Measurements from ENCODE around the gene FLYWCH1. TPM values are rescaled to one million over a fixed set of nuclear protein-coding genes. Genes with fewer than 3 reads are reported as not detected.

The FLYWCH1 gene
- total and polyA plus RNA-seq, 9 of the 15 experiments (the other 6 are each of a cell fraction or from before 2014, with no cell fraction given), result 0.18 to 33.6 (median 11.3) TPM

- TF ChIP-seq ESRRA (IDR thresholded peaks at IDR 0.05; ENCODE audit: borderline replicate concordance, low read depth), result no peak
- TF ChIP-seq MTA1 (IDR thresholded peaks at IDR 0.05; ENCODE audit: borderline replicate concordance), result no peak
- TF ChIP-seq, protein P1, sequence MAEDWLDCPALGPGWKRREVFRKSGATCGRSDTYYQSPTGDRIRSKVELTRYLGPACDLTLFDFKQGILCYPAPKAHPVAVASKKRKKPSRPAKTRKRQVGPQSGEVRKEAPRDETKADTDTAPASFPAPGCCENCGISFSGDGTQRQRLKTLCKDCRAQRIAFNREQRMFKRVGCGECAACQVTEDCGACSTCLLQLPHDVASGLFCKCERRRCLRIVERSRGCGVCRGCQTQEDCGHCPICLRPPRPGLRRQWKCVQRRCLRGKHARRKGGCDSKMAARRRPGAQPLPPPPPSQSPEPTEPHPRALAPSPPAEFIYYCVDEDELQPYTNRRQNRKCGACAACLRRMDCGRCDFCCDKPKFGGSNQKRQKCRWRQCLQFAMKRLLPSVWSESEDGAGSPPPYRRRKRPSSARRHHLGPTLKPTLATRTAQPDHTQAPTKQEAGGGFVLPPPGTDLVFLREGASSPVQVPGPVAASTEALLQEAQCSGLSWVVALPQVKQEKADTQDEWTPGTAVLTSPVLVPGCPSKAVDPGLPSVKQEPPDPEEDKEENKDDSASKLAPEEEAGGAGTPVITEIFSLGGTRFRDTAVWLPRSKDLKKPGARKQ (CRISPR knock-in tag; IDR thresholded peaks at IDR 0.05), result no peak
- no peak for TF ChIP-seq RBBP5 (IDR thresholded peaks at IDR 0.05; ENCODE audit: borderline replicate concordance, insufficient read depth, low read length, poor library complexity, severe bottlenecking)
- TF ChIP-seq RAD51 (IDR thresholded peaks at IDR 0.05; ENCODE audit: borderline replicate concordance, low read depth), result peak; percentile 40; the same call in 1 of the 2 replicates
- TF ChIP-seq TCF3 (CRISPR knock-in tag; IDR thresholded peaks at IDR 0.05), result no peak
- peak; percentile 55; the same call in 1 of the 2 replicates for TF ChIP-seq STAG1 (CRISPR knock-in tag; IDR thresholded peaks at IDR 0.05; ENCODE audit: borderline replicate concordance)
- TF ChIP-seq, protein P2, sequence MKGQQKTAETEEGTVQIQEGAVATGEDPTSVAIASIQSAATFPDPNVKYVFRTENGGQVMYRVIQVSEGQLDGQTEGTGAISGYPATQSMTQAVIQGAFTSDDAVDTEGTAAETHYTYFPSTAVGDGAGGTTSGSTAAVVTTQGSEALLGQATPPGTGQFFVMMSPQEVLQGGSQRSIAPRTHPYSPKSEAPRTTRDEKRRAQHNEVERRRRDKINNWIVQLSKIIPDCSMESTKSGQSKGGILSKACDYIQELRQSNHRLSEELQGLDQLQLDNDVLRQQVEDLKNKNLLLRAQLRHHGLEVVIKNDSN (CRISPR knock-in tag; IDR thresholded peaks at IDR 0.05), result 0 out of 2 replicates have a peak, but pooled peaks have one; percentile 12
- TF ChIP-seq SAFB (IDR thresholded peaks at IDR 0.05; ENCODE audit: borderline replicate concordance, low read depth, low read length), result no peak
- TF ChIP-seq, protein P3, sequence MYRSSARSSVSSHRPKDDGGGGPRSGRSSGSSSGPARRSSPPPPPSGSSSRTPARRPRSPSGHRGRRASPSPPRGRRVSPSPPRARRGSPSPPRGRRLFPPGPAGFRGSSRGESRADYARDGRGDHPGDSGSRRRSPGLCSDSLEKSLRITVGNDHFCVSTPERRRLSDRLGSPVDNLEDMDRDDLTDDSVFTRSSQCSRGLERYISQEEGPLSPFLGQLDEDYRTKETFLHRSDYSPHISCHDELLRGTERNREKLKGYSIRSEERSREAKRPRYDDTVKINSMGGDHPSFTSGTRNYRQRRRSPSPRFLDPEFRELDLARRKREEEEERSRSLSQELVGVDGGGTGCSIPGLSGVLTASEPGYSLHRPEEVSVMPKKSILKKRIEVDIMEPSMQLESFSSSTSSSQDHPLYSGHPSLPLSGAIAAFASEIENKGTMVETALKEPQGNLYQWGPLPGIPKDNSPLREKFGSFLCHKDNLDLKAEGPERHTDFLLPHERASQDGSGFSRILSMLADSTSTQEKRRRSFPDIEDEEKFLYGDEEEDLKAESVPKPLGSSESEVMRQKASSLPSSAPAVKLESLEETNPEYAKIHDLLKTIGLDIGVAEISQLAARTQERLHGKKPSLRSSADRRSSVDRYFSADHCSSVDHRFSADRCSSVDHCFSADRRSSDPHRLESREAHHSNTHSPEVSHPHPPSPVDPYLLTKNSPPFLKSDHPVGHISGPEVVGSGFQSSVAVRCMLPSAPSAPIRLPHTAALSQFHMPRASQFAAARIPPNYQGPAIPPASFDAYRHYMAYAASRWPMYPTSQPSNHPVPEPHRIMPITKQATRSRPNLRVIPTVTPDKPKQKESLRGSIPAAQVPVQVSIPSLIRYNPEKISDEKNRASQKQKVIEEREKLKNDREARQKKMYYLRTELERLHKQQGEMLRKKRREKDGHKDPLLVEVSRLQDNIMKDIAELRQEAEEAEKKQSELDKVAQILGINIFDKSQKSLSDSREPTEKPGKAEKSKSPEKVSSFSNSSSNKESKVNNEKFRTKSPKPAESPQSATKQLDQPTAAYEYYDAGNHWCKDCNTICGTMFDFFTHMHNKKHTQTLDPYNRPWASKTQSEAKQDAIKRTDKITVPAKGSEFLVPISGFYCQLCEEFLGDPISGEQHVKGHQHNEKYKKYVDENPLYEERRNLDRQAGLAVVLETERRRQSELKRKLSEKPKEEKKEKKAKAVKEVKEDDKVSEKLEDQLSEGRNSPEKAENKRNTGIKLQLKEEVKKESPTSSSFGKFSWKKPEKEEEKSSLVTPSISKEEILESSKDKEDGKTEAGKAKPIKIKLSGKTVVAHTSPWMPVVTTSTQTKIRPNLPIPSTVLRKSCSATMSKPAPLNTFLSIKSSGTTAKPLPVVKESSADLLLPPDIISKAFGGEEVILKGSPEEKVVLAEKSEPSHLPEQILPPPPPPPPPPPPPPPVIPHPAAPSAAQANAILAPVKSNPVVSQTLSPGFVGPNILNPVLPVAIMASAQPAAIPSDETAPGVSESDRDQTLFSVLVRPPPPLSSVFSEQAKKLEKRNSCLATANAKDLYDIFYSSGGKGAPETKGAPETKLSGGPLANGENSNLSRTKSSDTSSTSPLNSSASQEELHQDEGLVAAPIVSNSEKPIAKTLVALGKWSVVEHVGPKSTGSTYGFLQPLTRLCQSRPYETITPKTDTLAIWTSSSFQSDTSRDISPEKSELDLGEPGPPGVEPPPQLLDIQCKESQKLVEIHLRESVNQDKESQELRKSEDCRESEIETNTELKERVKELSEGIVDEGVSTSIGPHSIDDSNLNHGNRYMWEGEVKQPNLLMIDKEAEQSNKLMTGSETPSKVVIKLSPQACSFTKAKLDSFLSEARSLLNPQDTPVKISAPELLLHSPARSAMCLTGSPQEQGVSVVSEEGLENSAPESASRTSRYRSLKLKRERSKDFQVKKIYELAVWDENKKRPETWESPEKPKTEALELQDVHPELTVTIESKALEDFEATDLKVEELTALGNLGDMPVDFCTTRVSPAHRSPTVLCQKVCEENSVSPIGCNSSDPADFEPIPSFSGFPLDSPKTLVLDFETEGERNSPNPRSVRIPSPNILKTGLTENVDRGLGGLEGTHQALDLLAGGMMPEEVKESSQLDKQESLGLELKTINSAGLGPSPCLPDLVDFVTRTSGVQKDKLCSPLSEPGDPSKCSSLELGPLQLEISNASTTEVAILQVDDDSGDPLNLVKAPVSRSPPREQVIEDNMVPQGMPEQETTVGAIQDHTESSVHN (IDR thresholded peaks at IDR 0.05; ENCODE audit: borderline replicate concordance in 1 of 2, low read depth in 1 of 2), result no peak
- TF ChIP-seq TGIF2 (CRISPR knock-in tag; IDR thresholded peaks at IDR 0.05), result no peak
- TF ChIP-seq ZBTB7A (IDR thresholded peaks at IDR 0.05; ENCODE audit: borderline replicate concordance, control insufficient read depth, low read depth, low read length), result peak; percentile 61; the same call in 1 of the 2 replicates
- TF ChIP-seq SMC3 (conservative IDR thresholded peaks at IDR 0.05; ENCODE audit: insufficient read depth, low read depth, low read length), result peak; percentile 74
- TF ChIP-seq TOE1 (IDR thresholded peaks at IDR 0.05; ENCODE audit: borderline replicate concordance), result peak; percentile 75; the same call in 1 of the 2 replicates
- no peak for TF ChIP-seq TOE1 (CRISPR knock-in tag; IDR thresholded peaks at IDR 0.05; ENCODE audit: borderline replicate concordance, low read depth)
Observed at GRCh38 chr16:2919511-2920255, 8.0 kb downstream of the FLYWCH1 start (continued).

All from K562 (cell line).